HG02973 (cell line): ENCODE results near the gene KCNQ1.

Experiments used
- ATAC-seq: cut with Tn5 transposase; IDR thresholded peaks from one replicate; pipeline ENCODE4 v1.9.1; 2021; ENCODE audit warnings: moderate library complexity; ENCODE audit not compliant: unreplicated experiment

Gene KCNQ1

DNA sequence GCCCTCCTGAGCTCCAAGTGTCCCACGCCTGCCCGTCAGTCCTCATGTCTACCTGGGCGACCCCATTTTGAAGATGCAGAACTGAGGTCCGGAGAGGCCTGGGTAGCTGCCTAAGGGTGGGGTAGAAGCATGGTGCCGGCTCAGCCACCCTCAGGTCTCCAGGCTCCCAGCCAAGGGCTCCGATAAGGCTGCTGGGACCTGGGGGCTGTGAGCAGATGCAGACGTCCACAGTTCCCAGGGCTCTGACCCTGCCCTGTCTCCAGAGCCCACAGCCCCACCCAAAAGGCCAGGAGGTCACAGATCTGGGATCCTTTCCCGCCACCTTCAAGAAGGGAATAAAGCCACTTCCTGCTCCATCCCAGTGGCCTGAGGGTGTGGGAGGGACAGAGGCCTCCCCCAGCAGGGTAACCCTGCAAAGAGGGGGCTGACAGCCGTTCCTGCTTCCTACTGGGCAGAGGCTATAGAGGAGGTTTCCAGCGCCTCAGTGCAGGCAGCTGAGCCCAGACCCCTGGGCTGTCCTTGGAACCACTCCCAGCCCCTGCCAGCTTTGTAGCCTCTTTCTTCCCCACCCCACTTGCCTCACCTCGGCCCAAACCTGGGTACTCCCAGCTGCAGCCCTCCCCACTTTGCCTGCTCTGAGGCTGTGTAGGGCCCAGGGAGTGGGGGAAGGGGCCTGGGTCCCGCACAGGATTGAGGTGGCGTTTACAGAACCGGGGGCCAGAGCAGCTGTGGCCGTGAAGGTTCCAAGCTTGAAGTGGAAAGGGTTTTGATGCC, 355.3 kb downstream of the KCNQ1 start:
- ATAC-seq = no peak

DNA sequence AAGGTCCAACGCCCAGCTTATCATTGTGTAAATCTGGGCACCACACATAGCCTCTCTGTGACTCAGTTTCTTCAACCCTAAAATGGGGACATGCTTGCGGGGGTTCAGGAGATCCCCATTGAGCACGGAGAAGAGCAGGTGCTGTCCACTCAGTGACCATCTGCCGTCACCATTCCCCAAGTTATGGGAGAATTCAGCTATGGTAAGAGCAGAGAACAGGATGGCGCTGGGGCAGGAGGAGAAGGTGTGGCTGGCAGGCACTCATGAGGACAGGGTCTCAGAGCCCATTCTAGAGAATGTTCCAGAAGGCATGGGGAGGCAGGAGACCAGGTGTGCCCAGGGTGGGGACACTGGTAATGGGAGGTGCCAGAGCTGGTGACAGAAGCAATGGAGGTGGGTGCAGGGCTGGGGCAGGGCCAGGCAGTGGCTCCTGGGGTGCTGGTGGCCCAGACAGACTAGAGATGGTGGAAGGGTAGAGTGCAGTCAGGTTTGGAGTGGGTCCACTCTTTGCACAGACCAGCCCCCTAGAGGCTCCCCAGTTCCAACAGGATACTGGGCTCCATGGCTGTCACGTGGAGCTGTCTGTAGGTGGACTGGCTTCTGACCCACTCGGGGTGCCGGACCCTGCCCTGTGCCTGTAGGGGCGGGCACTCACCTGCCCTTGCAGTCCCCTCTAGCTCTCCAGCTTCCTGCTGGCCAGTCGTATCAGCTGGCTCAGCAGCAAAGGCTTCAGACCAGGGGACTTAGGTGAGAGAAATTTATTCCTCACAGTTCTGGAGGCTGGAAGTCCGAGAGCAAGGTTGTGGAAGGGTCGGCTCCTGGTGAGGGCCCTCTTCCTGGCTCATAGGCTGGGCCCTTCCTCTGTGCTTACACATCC, 356.1 kb downstream of the KCNQ1 start:
- no peak for ATAC-seq

DNA sequence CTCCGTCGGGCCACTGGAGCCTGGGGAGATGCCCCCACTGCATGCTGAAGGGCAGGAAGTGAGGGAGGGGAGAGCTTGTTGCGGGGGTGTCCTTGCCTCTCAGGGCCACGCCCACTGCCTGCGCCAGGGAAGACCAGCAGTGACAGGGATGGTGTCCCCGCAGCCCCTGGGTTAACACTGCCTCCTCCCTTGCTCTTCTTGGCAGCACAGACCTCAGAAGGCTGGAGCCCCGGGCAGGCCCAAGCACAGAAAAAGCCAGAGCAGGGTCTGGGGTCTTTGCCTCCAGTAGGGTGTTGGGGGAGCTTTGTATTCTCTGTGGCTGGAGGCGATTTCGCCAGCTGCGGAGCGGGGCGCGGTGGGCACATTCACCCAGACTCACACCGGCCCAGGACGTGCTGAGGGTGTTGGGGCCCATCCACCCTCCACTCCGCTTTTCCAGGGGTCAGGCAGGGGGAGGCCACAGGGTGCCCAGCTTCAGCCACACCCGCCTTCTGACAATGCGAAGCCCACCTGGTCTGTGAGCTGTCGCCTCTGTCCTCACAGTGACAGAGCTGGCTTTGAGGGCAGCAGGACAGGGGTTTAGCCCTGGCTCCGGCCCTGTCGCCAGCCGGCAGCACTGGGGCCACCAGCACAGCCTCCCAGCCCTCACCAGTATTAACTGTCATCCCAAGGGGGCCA, 357.0 kb downstream of the KCNQ1 start:
- ATAC-seq = no peak

DNA sequence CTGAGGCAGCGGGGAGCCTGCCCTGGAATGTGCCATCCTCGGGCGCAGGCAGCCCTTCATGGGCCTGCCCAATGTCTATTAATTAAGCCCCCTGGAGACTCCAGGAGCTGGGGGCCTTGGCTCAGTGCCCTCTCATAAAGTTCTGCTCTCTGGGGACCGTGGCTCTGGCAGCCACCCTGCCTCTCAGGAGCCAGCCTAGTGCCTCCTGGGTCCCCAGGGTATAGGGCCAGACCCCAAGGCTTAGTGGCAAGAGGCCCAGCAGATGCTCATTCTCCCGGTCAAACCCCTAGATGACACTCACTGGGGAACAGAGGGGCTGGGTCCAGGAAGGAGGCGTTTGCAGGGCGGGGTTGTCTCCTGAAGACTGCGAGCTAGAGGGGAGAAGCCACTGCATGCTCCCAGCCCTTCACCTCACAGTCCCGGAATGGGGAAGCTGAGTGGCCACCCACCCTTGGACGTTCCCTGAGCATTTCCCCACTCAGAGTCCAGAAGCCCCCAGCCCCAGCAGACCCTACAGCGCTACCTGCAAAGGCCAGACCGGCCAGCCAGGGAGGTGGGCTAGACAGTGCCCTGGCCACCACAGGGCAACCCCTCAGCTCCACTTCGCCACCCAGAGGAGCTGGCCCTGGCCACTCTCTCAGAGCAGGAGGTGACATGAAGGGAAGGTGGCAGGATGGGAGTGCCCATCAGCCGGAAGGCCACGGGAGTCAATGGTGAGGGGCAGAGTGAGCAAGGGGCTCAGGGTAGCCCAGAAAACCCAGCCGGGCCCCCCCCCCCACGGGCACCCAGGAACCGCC, 357.8 kb downstream of the KCNQ1 start:
- no peak for ATAC-seq

- no peak for ATAC-seq
Measured at GRCh38 chr11:2803186-2804091, 358.6 kb downstream of the KCNQ1 start.

GRCh38 chr11:2804189-2804588, 359.4 kb downstream of the KCNQ1 start:
- no peak for ATAC-seq

GRCh38 chr11:2804701-2805387, 360.0 kb downstream of the KCNQ1 start:
- ATAC-seq = no peak

GRCh38 chr11:2805388-2806056, 360.7 kb downstream of the KCNQ1 start:
- ATAC-seq = no peak

DNA sequence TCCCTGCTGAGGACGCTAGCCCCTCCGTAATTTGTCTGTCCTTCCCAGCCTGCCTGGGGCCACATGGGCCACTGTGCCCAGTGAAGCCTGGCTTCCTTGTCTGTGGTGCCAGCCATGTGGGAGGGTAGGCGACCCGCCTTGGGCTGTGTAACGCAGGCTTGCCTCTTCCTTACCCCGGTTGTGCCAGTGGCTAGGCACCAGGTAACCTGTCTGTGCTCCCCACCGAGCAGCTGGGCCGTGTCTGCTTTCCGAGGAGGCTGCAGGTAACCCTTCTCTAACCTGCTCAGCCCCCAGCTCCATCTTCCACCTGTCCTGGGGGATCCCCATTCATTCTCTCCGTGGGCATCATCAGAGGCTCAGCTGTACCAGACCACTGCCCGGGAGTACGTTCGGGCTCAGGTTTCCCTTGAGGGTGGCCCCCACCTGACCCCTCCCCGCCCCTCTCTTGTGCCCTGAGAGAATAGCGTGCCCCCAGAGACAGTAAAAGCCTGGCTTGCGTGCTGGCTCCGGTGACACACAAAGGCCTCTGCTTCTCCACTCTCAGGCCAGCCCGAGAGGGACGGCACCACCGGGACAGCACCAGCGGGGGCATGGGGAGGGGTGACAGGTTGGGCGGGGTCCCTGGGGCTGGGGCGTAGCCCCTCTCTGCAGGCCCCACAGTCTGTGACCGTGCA, 361.7 kb downstream of the KCNQ1 start:
- no peak for ATAC-seq

GRCh38 chr11:2807025-2807681, 362.3 kb downstream of the KCNQ1 start:
- ATAC-seq = no peak

GRCh38 chr11:2807801-2808241, 363.0 kb downstream of the KCNQ1 start:
- ATAC-seq = no peak

DNA sequence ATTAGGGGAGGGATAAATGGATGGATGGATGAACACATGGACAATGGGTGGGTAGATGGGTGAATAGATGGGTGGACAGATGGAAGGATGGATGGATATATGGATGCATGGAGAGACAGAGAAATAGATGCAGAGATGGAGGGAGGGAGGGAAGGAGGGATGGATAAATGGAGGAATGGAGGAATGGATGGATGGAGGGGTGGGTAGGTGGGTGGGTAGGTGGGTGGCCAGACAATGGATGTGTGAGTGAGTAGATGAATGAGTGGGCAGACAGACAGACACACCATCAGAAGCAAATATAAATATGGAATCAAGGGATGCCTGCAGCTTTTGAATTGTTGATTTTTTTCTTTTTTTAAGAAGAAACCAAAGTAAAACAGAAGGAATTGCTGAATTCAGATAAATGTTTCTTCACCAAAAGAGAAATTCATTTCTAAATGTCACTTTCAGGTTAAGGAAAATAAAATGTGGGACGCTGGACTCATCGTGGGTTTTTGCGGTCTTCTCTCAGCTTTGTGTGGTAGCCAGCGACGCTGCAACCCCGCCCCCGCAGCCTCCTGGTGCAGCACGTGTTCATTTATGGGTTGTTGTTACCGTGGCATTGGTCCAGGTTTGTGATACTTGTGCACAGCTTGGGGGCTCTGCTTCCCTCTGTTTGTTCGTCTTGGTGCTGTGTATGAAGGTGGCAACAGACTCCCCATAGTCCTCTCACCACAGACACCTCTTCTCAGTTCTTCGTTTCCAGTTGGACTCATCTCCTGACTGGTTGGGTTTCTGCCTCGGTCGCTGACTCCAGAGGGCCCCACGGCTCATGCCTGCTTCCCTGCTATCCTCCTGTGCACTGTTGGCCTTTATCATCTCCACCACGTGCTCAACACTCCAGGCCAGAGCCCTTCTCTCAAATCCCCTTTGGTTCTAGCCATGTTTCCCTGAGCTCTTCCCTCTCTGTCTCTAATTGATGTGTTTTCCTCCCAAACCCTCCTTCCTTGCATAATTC, 364.3 kb downstream of the KCNQ1 start:
- ATAC-seq = no peak

DNA sequence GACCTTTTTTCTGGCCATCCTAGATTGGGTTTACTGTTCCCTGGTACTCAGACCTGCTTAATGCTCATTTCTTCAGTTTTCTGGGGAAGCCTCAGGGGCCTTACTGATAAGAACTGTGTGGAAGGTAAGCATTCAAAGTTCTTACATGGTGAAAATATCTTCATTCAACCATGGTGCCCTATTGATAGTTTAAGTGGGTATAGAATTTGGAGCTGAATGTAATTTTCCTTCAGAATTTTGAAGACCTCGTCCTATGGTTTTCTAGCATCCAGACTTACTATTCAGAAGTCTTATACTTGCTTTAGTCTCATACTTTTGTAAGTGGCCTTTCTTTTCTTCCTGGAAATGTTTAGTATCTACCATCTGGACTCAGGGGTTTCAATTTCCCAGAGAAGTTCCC, 365.0 kb downstream of the KCNQ1 start:
- no peak for ATAC-seq

- ATAC-seq = no peak
Measured at GRCh38 chr11:2810411-2811205, 365.8 kb downstream of the KCNQ1 start.
